Dedifferentiated amniotic fluid mesenchymal stem cell (primary cell): ENCODE data around the gene UBAC2.
"Not testable (repeated sequence)": the region's sequence is repeated elsewhere in the genome, so short reads cannot be mapped to it uniquely, and the experiment has no call there.

Experiments used
- DNase-seq: peaks from one replicate; pipeline ENCODE4 v3.0.0-alpha.2; 2016; ENCODE audit errors: extremely low spot score

The UBAC2 gene

DNA sequence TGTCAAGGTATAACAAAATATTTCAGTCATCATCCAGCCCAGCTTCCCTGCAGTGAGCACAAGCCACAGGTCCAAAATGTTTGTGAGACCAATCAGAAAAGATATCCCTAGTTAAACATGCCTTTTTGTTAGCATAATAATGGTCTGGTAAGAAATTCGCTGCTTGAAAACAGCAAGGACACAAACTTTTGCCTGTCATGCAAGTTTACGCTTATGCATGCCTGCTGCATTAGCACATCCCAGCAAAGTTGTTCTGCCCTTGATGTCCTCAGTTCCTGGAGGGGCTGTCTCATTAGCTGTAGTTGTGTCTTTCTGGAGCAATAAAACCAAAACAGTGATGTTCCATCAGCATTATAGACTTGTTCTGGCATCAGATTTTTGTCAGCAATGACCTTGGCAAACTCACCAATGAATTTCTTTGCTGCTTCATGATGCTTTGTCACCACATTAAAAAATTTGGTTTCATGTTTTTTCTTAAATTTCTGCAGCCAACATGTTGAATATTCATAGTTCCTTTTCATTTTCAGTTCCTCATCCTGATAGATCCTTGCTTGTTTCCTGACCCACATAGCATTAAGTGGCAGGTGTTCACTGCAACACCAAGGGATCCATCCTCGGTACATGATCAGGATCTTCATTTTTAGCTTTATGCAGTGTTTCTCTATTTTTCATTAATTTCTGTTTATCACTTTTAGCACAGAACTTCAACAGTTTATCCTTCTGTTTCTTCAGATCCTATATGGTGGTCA is 178.5 kb downstream of the UBAC2 start:
- no peak for DNase-seq

- DNase-seq: no peak
These were observed 179.5 kb downstream of the UBAC2 start for GRCh38 chr13:99379856-99380801.

DNA sequence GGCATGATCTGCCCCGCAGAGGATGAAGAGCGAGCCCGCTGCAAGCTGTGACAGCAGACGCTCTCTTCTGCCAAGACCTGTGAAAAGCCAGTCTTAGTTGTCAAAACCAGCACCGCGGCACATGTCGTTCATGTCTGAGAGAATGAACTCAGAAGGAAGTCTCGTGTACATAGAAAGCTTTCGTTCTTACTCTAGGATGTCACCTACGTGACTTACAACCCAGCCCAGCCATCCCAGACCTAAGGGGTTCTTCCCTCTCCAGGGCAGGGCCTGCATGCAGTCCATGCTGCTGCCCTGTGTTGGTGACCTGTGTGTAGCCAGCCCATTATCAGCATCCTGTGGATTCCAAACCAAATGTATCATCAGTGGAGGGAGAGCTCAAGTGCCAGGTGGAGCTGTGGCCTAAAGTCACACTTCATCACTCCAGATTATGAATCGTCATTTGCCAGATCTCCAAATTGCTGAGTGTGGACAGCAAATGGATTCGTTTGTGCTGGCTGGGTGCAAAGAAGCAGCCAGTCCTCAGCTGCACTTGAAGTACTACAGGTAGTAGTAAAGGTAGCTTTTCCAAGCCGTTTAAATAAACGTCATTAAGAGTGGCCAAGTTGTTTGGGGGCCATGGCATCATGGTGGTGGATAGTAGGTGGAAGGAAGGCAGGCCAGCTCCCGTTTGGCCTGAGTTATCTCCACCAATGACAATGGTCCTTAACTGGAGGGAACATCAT is 180.4 kb downstream of the UBAC2 start:
- no peak for DNase-seq

DNA sequence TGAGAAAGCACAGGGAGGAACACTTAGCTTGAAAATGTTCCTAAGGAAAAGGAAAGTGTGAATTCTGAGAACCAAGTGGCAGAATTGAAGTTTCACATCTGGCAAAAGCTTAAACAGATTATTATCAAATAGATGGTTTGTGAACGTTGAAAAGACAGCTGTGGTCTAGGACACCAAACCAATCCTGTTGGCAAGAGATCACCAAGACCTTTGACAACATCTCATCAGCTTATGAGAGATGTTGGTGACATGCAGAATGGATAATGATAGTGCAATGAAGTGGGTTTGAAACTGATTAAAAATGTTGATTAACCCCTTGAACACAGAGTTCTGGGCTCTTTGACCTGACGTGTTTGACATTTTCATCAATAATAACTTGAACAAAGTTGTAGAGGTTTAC is 181.1 kb downstream of the UBAC2 start:
- no peak for DNase-seq

- DNase-seq: no peak
These were observed 181.9 kb downstream of the UBAC2 start for GRCh38 chr13:99382428-99383133.

- DNase-seq: no peak
These were observed 182.9 kb downstream of the UBAC2 start for GRCh38 chr13:99383511-99383921.

DNA sequence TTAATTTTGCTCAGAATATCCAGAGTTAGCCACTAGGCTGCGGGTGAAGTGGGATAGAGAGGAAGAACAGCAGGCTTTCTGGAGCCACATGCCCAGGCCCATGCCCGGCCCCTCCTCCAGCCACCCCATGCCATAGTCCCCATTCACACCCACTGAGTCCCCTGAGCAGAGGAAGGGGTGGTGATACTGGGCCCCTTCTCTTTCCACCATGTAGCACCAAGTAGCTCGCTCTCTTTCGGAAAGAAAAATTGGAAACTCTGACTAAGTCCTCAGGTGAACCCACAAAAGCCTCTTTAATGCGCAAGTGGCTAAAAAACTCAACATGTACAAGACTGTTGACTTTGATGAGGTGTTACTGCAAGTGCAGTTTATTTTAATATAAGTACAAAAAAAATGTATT is 183.3 kb downstream of the UBAC2 start:
- no peak for DNase-seq

GRCh38 chr13:99384468-99384867 is 183.8 kb downstream of the UBAC2 start:
- DNase-seq: no peak

DNA sequence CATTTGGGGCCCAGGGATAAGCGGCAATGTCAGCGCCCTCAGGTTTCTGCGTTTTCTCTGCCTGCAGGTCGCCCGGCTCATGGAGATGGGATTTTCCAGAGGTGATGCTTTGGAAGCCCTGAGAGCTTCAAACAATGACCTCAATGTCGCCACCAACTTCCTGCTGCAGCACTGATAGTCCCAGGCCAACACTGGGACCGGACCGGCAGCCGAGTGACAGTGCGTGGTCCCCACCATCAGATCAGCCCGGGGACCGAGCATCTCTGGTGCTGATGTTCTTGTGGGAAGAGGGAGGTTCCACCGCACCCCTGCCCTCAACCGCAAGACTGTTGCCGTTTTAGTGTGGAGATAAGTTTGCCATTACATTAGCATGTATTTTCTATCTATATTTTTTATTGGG is 184.5 kb downstream of the UBAC2 start:
- DNase-seq: no peak

DNA sequence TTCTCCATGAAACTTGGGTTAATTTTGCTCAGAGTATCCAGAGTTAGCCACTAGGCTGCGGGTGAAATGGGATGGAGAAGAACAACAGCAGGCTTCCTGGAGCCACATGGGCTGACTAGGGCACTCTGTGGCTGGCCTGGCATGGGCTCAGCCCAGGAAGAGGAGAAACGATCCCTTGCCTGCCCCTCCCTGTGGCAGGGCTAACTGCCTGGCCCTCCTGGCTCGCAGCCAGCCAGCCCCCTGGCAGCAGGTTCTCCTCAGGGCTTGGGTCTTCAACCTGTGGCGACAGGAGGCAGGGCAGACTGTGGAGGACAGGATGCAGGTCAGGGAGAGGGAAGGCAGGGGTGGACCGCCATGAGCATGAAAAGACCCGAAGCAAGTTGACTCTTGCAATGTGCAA is 185.3 kb downstream of the UBAC2 start:
- DNase-seq: no peak

DNA sequence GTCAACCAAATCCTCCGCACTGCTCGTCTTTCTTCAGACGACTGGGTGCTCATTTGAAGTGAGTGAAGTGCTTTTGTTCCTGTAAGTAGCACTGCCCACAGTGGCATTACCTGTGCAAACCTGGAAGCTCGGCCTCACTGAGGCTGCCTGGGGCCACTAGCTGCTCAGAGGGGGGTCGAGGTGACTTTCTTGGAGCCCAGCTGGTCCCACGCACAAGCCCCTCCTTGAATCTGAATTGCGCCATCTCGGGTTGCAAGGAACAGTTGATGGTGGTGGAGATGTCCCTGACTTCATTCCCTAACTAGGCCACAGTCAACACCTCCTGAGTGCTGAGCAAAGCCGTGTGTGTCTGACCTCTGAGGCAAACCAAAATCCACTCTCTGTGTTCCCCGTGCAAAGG is 185.8 kb downstream of the UBAC2 start:
- no peak for DNase-seq

- DNase-seq: no peak
These were observed 186.5 kb downstream of the UBAC2 start for GRCh38 chr13:99386911-99387788.

DNA sequence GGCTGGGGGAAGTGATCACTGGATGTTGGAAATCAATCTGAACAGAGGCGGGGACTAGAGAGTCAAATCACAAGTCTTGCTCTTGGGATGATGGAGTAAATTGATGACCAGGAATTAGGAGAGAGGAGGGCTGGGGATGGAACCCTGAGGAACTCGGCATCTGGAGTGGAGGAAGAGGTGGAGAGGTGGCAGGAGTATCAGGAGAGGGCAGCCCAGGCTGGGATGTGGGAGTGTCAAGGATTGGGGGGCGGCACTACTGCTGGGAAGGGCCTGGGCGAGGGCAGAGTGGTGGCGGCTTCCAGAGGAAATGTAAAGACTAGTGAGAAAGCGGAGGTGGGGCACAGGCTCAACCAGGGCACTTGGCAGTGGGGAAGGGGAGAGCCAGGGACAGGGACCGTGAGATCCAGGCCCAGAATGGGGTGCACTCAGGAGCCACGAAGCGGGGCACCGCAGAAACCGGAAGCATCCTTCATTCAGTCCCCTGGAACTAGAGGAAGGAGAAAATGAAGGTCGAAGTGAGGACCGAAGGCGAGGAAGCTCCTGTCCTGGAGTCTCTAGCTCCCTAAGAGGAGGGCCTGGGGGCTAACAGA is 187.8 kb downstream of the UBAC2 start:
- no peak for DNase-seq

- DNase-seq: not testable (repeated sequence)
These were observed 188.4 kb downstream of the UBAC2 start for GRCh38 chr13:99389094-99389493.

DNA sequence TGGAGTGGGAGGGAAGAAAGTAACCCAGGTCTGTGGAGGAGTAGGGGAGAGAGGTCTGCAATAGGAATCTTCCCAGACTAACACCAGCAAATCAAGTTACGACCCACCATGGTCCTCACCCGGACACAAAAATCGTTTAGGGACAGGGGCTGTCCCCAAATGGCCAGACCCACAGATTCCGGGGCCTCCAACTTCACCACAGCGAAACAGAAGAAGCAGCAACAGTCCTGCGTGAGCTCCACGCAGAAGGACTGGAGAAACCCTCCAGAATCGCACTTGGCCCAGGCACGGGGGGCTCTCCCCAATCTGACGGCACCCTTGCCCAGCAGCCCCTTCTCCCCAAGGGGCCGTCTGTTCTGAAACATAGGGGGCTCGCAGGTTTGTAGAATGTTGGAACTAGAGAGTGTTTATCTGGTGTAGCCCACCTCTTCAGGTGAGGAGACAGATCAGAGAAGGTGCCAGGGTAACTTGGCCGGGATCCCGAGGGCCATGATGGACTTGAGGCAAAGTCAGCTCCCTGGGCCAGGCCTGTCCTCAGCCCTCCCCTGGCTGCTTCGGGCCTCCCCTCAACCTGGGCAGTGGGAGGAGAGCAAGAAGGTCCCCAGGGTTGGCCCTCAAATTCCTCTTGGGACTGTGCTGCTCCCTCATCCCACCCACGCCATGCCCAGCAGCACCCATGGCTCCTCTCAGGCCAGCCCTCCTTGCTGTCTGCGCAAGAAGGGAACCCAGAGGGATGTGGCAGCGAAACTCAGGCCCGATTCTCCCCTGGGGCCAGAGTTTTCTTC is 189.1 kb downstream of the UBAC2 start:
- no peak for DNase-seq

DNA sequence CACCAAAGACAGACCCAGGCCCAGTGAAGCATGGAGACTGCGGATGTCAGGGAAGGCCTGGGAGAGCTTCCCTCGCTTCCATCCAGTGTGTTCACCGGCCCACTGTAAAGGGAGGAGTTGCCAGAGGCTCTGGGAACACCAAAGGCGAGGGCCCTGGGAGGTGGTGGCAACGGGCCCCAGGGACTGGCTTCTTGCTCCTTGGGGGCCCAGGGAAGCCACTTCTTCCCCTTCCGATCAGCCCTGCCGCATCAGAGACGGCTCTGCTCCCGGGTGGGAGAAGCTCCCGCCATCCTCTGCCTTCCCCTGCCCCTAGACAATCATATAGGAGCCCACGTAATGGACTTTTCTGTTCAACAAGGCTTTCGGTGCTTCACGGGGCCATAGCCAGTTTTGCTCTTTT is 189.9 kb downstream of the UBAC2 start:
- no peak for DNase-seq

- DNase-seq: no peak
These were observed 191.3 kb downstream of the UBAC2 start for GRCh38 chr13:99391781-99392469.

DNA sequence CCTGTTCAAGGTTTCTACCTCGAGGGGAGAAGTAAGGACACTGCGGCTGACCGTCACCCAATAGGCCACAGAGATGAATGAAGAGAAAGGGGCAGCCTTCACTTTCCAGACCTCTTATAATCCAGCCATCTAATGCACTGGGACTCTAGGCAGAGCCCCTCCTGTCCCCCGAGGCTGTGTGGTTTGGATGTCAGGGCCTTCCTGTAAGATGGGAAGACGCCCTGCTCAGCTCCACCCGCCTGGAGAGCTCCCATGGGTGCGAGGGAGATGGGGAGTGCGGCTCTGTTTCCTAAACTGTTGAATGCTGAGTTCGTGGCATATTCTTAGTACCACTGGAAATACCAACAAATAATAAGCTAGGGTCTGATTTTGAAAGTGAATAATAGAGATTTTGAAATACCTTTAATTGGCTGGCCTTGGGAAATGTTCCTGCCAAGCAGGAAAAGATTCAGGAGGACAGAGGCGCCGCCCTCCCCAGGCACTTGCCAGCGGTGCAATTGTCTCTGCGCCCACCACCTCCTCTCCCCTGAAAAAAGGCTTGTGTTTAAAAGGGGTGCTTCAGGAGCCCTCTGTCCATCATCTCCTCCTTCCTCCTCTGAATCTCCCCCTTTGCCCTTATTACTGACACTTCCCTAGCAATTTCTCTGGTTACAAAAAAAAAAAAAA is 191.9 kb downstream of the UBAC2 start:
- DNase-seq: no peak
